Osteocyte (in vitro differentiated cells): Measurements from ENCODE around the gene AIG1. TPM values are rescaled to one million over a fixed set of nuclear protein-coding genes. Genes with fewer than 3 reads are reported as not detected.
"Not testable (repeated sequence)": the region's sequence is repeated elsewhere in the genome, so short reads cannot be mapped to it uniquely, and the experiment has no call there.

Source experiments
- DNase-seq: peaks from one replicate; pipeline ENCODE4 v3.0.0; 2021; ENCODE audit warnings: mixed read lengths; ENCODE audit not compliant: unreplicated experiment; ENCODE audit errors: extremely low spot score
- H3K27ac Mint-ChIP-seq: one replicate; pipeline ENCODE4 v1.8.0; 2021; ENCODE audit warnings: mild to moderate bottlenecking, mixed read lengths; ENCODE audit not compliant: unreplicated experiment
- H3K27me3 Mint-ChIP-seq: one replicate; pipeline ENCODE4 v1.8.0; 2021; ENCODE audit warnings: mixed read lengths; ENCODE audit not compliant: unreplicated experiment
- H3K36me3 Mint-ChIP-seq: one replicate; pipeline ENCODE4 v1.8.0; 2021; ENCODE audit warnings: mixed read lengths; ENCODE audit not compliant: unreplicated experiment
- H3K4me1 Mint-ChIP-seq: one replicate; pipeline ENCODE4 v1.8.0; 2021; ENCODE audit warnings: mixed read lengths; ENCODE audit not compliant: unreplicated experiment
- H3K4me3 Mint-ChIP-seq: one replicate; pipeline ENCODE4 v1.8.0; 2021; ENCODE audit warnings: mild to moderate bottlenecking, moderate library complexity, mixed read lengths; ENCODE audit not compliant: unreplicated experiment
- H3K9me3 Mint-ChIP-seq: one replicate; pipeline ENCODE4 v1.8.0; 2021; ENCODE audit warnings: mixed read lengths; ENCODE audit not compliant: unreplicated experiment
- CTCF ChIP-seq: fragments of 200-600 bp; sonication (generic); IDR thresholded peaks from 2 replicates; pipeline ENCODE4 v1.5.0; 2021; ENCODE audit warnings: antibody characterized with exemption, mild to moderate bottlenecking, moderate library complexity
- total RNA-seq: library from RNA; stranded (reverse); gene quantifications from 2 replicates; pipeline ENCODE4 v1.2.1, GENCODE V29; 2021

Gene AIG1
- total RNA-seq, 1 donor from 2014 or later = 40.5 TPM

GRCh38 chr6:143337201-143337949 is 276.7 kb downstream of the AIG1 start:
- peaks cover 16% of the 10 kb centered on the region for H3K36me3 Mint-ChIP-seq
- peaks cover 3% of the 10 kb centered on the region for H3K9me3 Mint-ChIP-seq
- H3K4me1 Mint-ChIP-seq = peaks cover 22% of the 10 kb centered on the region
- peak; percentile 50 for TF ChIP-seq CTCF
- H3K27me3 Mint-ChIP-seq = no peaks in the 10 kb centered on the region
- peak overlapping the region; percentile 29 for H3K27ac Mint-ChIP-seq
- DNase-seq = no peak
- no peak overlapping the region for H3K4me3 Mint-ChIP-seq

GRCh38 chr6:143339223-143339622 is 278.5 kb downstream of the AIG1 start:
- TF ChIP-seq CTCF = no peak
- H3K36me3 Mint-ChIP-seq = peaks cover 18% of the 10 kb centered on the region
- no peaks in the 10 kb centered on the region for H3K27me3 Mint-ChIP-seq
- H3K9me3 Mint-ChIP-seq = peaks cover 3% of the 10 kb centered on the region
- DNase-seq = no peak
- peaks cover 22% of the 10 kb centered on the region for H3K4me1 Mint-ChIP-seq
- H3K27ac Mint-ChIP-seq = no peak overlapping the region
- H3K4me3 Mint-ChIP-seq = no peak overlapping the region

- H3K9me3 Mint-ChIP-seq = peaks cover 15% of the 10 kb centered on the region
- H3K27me3 Mint-ChIP-seq, H3K4me3 Mint-ChIP-seq, DNase-seq, H3K4me1 Mint-ChIP-seq, H3K36me3 Mint-ChIP-seq, H3K27ac Mint-ChIP-seq: not testable (repeated sequence)
Measured at GRCh38 chr6:143345477-143345876, 284.8 kb downstream of the AIG1 start.

DNA sequence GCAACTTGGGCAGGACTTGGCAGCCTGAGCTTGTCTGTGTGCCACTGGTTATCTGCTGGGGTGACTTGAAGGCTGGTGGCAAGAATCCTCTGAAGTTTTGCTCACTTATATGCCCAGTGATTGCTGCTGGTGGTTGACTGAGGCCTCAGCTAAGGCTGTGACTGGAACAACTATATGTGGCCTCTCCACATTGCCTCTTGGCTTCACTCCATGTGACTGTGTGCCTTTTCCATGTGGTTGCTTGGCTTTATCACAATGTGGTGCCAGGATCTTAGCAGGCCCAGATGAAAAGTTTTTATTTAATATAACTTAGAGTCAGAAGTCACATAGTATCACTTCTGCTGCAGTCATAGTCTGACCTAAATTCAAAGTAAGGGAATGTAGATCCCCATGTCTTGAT is 285.3 kb downstream of the AIG1 start:
- peaks cover 3% of the 10 kb centered on the region for H3K4me1 Mint-ChIP-seq
- H3K4me3 Mint-ChIP-seq = no peak overlapping the region
- H3K36me3 Mint-ChIP-seq = peaks cover 8% of the 10 kb centered on the region
- H3K27ac Mint-ChIP-seq = no peak overlapping the region
- peaks cover 15% of the 10 kb centered on the region for H3K9me3 Mint-ChIP-seq
- no peak for DNase-seq
- H3K27me3 Mint-ChIP-seq = no peaks in the 10 kb centered on the region
- TF ChIP-seq CTCF = no peak

DNA sequence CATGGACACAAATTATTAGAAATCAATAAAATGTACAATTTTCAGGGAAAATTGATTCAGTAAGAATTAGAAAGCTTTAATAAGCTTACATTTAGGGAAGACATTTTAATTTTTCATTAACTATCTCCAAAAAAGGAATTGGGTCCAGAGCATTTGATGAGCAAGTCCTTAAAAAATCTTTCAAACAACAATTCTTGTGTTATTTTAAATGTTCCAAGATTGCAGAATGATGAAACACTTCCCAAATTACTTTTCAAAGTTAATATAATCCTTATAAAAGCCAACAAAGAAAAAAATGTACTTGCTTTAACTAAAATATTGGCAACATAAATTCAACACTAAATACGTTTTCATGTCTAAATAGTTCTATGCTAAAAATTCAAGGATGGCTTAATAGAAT is 287.8 kb downstream of the AIG1 start:
- no peak for DNase-seq

More for the DNA sequence above, 287.8 kb downstream of the AIG1 start:
- H3K4me3 Mint-ChIP-seq = no peak overlapping the region
- H3K36me3 Mint-ChIP-seq = peaks cover 2% of the 10 kb centered on the region
- peaks cover 29% of the 10 kb centered on the region for H3K9me3 Mint-ChIP-seq
- peaks cover 3% of the 10 kb centered on the region for H3K4me1 Mint-ChIP-seq
- no peak overlapping the region for H3K27ac Mint-ChIP-seq
- TF ChIP-seq CTCF = no peak
- H3K27me3 Mint-ChIP-seq = no peaks in the 10 kb centered on the region
